A549 (cell line): Measurements from ENCODE around the gene BTLA. TPM values are rescaled to one million over a fixed set of nuclear protein-coding genes. Genes with fewer than 3 reads are reported as not detected.

Source experiments
- ATAC-seq, 2 experiments: fragments of 200-7000 bp in 1 of 2; fragments of >200 bp in 1 of 2; cut with Nextera tagmentation in 1 of 2; cut with Tn5 transposase in 1 of 2; 3 replicates each; pipeline versions ENCODE4 v1.8.0 to v1.9.1; 2018 to 2020; ENCODE audit warnings: mild to moderate bottlenecking in 1 of 2, moderate library complexity in 1 of 2
- CTCF ChIA-PET: fragments of 300-600 bp; sonication (Branson Sonifier 250); formaldehyde crosslinking; extraction: SDS; loops from one replicate; lab custom pipeline; 2021; ENCODE audit warnings: antibody characterized with exemption, inconsistent platforms; lab: Yijun Ruan, JAX
- POLR2A ChIA-PET: fragments of 350-600 bp; formaldehyde crosslinking; extraction: SDS; loops from one replicate; lab custom pipeline; 2021; ENCODE audit warnings: antibody characterized with exemption, inconsistent platforms; lab: Yijun Ruan, JAX
- DNase-seq, 2 experiments: peaks; one replicate each; pipeline versions ENCODE4 v3.0.0 to v3.0.0-alpha.2; 2011 to 2016; ENCODE audit warnings: low read depth in 1 of 2, low spot score in 1 of 2
- FAIRE-seq: peaks from 2 replicates; lab custom pipeline; 2011; peaks lifted over from hg19 to GRCh38; lab: Jason Lieb, UNC
- H3K27ac ChIP-seq, 2 experiments: fragments of >200 bp; sonication (Bioruptor Twin); formaldehyde crosslinking; 3 replicates each; pipeline ENCODE4 v1.5.1; 2016 to 2017
- H3K4me1 ChIP-seq: fragments of >200 bp; sonication (Bioruptor Twin); formaldehyde crosslinking; 3 replicates; pipeline ENCODE4 v1.6.1; 2016
- H3K4me2 ChIP-seq: fragments of >200 bp; sonication (Bioruptor Twin); formaldehyde crosslinking; 3 replicates; pipeline ENCODE4 v1.6.1; 2016
- H3K4me3 ChIP-seq: fragments of >200 bp; sonication (Bioruptor Twin); formaldehyde crosslinking; 3 replicates; pipeline ENCODE4 v1.5.1; 2016
- H3K9me3 ChIP-seq: fragments of >200 bp; sonication (Bioruptor Twin); formaldehyde crosslinking; 3 replicates; pipeline ENCODE4 v1.6.1; 2016
- CBX2 ChIP-seq: fragments of 200-600 bp; sonication (generic); IDR thresholded peaks from 2 replicates; pipeline ENCODE4 v1.6.1; 2016; ENCODE audit warnings: low read depth, mild to moderate bottlenecking, borderline replicate concordance
- CHD4 ChIP-seq: fragments of 200-600 bp; sonication (generic); IDR thresholded peaks from 2 replicates; pipeline ENCODE4 v1.6.1; 2016; ENCODE audit warnings: antibody characterized with exemption, mild to moderate bottlenecking, borderline replicate concordance
- CTCF ChIP-seq: fragments of >200 bp; sonication (Bioruptor Twin); formaldehyde crosslinking; IDR thresholded peaks from 3 replicates; pipeline ENCODE4 v1.5.1; 2016
- E2F6 ChIP-seq: IDR thresholded peaks from 2 replicates; pipeline ENCODE4 v1.6.1; 2012; ENCODE audit warnings: low read depth, borderline replicate concordance
- FOSL2 ChIP-seq, 2 experiments: fragments of 450-650 bp in 1 of 2; fragments of >200 bp in 1 of 2; sonication (Bioruptor Twin) in 1 of 2; formaldehyde crosslinking; IDR thresholded peaks; 2 replicates each; pipeline versions ENCODE4 v1.5.0 to v1.6.1; 2016 to 2020; ENCODE audit warnings: mild to moderate bottlenecking in 1 of 2, moderate library complexity in 1 of 2
- HDAC2 ChIP-seq: fragments of 200-600 bp; sonication (generic); IDR thresholded peaks from 2 replicates; pipeline ENCODE4 v1.6.1; 2016
- HES2 ChIP-seq: fragments of >200 bp; sonication (Bioruptor Twin); formaldehyde crosslinking; IDR thresholded peaks from 2 replicates; pipeline ENCODE4 v1.6.1; 2016
- HMGXB4 ChIP-seq: fragments of 250-450 bp; sonication (Bioruptor Pico); IDR thresholded peaks from 2 replicates; pipeline ENCODE4 v1.5.0; 2021; ENCODE audit warnings: mild to moderate bottlenecking, moderate library complexity, borderline replicate concordance
- HOXB5 ChIP-seq: fragments of 250-450 bp; sonication (Bioruptor Pico); IDR thresholded peaks from 2 replicates; pipeline ENCODE4 v1.5.0; 2020; ENCODE audit warnings: mild to moderate bottlenecking, moderate library complexity
- MAFK ChIP-seq: fragments of 450-650 bp; IDR thresholded peaks from 2 replicates; pipeline ENCODE4 v1.6.1; 2014; ENCODE audit not compliant: partially characterized antibody
- MYC ChIP-seq: IDR thresholded peaks from 2 replicates; pipeline ENCODE4 v1.6.1; 2012; ENCODE audit warnings: mild to moderate bottlenecking, inconsistent platforms, low read length, improper control_type of control experiment, borderline replicate concordance
- NR3C1 ChIP-seq: fragments of >200 bp; sonication (Bioruptor Twin); formaldehyde crosslinking; IDR thresholded peaks from 3 replicates; pipeline ENCODE4 v1.6.1; 2017
- PBX3 ChIP-seq: IDR thresholded peaks from 2 replicates; pipeline ENCODE4 v1.6.1; 2012
- PHF8 ChIP-seq: fragments of 200-600 bp; sonication (generic); IDR thresholded peaks from 2 replicates; pipeline ENCODE4 v1.6.1; 2016; ENCODE audit warnings: low read depth, mild to moderate bottlenecking, antibody characterized with exemption, moderate library complexity, borderline replicate concordance
- POLR2A ChIP-seq: IDR thresholded peaks from 2 replicates; pipeline ENCODE4 v1.6.1; 2012; ENCODE audit warnings: mild to moderate bottlenecking, low read length
- RARB ChIP-seq: fragments of 250-450 bp; sonication (Bioruptor Pico); IDR thresholded peaks from 2 replicates; pipeline ENCODE4 v1.8.0; 2021; ENCODE audit warnings: mild to moderate bottlenecking, moderate library complexity
- RCOR1 ChIP-seq: fragments of 150-350 bp; IDR thresholded peaks from 2 replicates; pipeline ENCODE4 v1.6.1; 2014; ENCODE audit warnings: antibody characterized with exemption, low read length, low read depth
- REST ChIP-seq: fragments of 200-600 bp; sonication (generic); IDR thresholded peaks from 2 replicates; pipeline ENCODE4 v1.6.1; 2016; ENCODE audit warnings: antibody characterized with exemption, mild to moderate bottlenecking, moderate library complexity
- ZFP36 ChIP-seq: fragments of 450-650 bp; IDR thresholded peaks from 2 replicates; pipeline ENCODE4 v1.6.1; 2014; ENCODE audit warnings: borderline replicate concordance; ENCODE audit not compliant: partially characterized antibody
- WGBS: methylation state at CpG from one replicate; pipeline ENCODE4 v1.1.6; 2017; ENCODE audit errors: missing lambda C conversion rate; 5-methylcytosine and 5-hydroxymethylcytosine counted together
- polyA plus RNA-seq, 4 experiments: library from polyadenylated mRNA; depleted of rRNA in 3 of 4; stranded (reverse); fragments of >200 nt; fragmentation: RNase III in 1 of 4; extraction: RNeasy Plus Mini Kit Qiagen cat#74134 plus additional on column Dnase treatment in 1 of 4; gene quantifications; 2 replicates in 3 of 4; 3 replicates in 1 of 4; pipeline ENCODE4 v1.2.3, GENCODE V29; 2011 to 2017

BTLA gene
- polyA plus RNA-seq, 2 of the 4 experiments (the other 2 are of a cell fraction), result 0.03 TPM; not detected in 1

GRCh38 chr3:112469671-112470070, 29.6 kb downstream of the BTLA start:
- Histone ChIP-seq H3K9me3 (no peaks in the 10 kb centered on the region), H3K27ac (no peak overlapping the region), H3K4me2 (no peak overlapping the region), H3K4me1 (no peaks in the 10 kb centered on the region), H3K4me3 (no peak overlapping the region)
- TF ChIP-seq E2F6 (no peak), NR3C1 (no peak), CTCF (no peak)
- POLR2A ChIA-PET, result no interaction called here
- CTCF ChIA-PET, result no interaction called here
- DNase-seq, result no peak
- ATAC-seq, result no peak
- FAIRE-seq, result no peak

- H3K4me2 ChIP-seq, result no peak overlapping the region
- no peak overlapping the region for H3K4me3 ChIP-seq
- no peak for TF ChIP-seq CBX2
- no peak for TF ChIP-seq HES2
- no peak for TF ChIP-seq MAFK
- no peak for TF ChIP-seq RCOR1
- TF ChIP-seq MYC, result no peak
- TF ChIP-seq PHF8, result no peak
- TF ChIP-seq PBX3, result no peak
- POLR2A ChIA-PET, result no interaction called here
- no peak overlapping the region for H3K27ac ChIP-seq
- H3K9me3 ChIP-seq, result no peaks in the 10 kb centered on the region
- ATAC-seq, result no peak
- FAIRE-seq, result no peak
- WGBS, result 0% methylated on average over 1 of the region's 1 CpG
- DNase-seq, result peak in 1 of 2 experiments; percentile 2
- CTCF ChIA-PET, result no interaction called here
- H3K4me1 ChIP-seq, result no peaks in the 10 kb centered on the region
Measured at GRCh38 chr3:112467539-112467938, 31.7 kb downstream of the BTLA start.

- Histone ChIP-seq H3K4me3 (no peak overlapping the region), H3K4me2 (no peak overlapping the region), H3K27ac (no peak overlapping the region), H3K9me3 (no peaks in the 10 kb centered on the region), H3K4me1 (no peaks in the 10 kb centered on the region)
- DNase-seq (no peak), ATAC-seq (no peak), FAIRE-seq (no peak)
- 0% methylated on average over 1 of the region's 1 CpG for WGBS
- TF ChIP-seq REST (no peak), PBX3 (no peak), HOXB5 (CRISPR knock-in tag) (no peak), PHF8 (no peak), POLR2A (no peak), RARB (CRISPR knock-in tag) (no peak), FOSL2 (IDR thresholded peaks at IDR 0.05) (no peak), FOSL2 (CRISPR knock-in tag; IDR thresholded peaks at IDR 0.05) (no peak), HDAC2 (no peak), ZFP36 (no peak), CHD4 (no peak), HMGXB4 (CRISPR knock-in tag) (no peak)
- ChIA-PET CTCF (interaction anchor here (0.6 kb wide), 1 partner anchor 1077 kb away, joined by 4 read pairs; no protein-coding TSS in a partner anchor), POLR2A (no interaction called here)
Measured at GRCh38 chr3:112466020-112466419, 33.3 kb downstream of the BTLA start.
